DMS114 treated with DMSO at 0.1 percent for 48 hours (cell line): Measurements from ENCODE around the gene MTMR8.

Experiments
- DNase-seq: peaks from one replicate; lab custom pipeline; 2025; ENCODE audit not compliant: unreplicated experiment; lab: John Stamatoyannopoulos, UW

MTMR8 gene

DNA sequence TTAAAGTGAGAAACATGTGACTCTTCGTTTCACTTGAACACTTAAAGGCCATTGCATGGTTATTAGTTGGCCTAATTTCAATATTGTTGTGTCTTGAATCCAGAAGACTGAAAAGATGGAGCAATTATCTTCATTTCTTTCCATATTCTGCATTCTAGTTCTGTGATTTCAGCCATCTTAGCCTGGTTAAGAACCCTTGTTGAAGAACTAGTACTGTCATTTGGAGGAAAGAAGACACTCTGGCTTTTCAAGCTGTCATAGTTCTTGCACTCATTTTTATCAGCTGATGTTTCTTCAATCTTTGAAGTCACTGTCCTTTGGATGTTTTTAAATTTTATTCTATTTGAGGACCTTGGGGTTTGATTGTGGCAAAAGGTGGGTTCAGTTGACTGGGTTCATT lies 81.6 kb downstream of the MTMR8 start:
- DNase-seq, result no peak

- DNase-seq, result no peak
Measured at GRCh38 chrX:64306712-64307111, 88.5 kb downstream of the MTMR8 start.

DNA sequence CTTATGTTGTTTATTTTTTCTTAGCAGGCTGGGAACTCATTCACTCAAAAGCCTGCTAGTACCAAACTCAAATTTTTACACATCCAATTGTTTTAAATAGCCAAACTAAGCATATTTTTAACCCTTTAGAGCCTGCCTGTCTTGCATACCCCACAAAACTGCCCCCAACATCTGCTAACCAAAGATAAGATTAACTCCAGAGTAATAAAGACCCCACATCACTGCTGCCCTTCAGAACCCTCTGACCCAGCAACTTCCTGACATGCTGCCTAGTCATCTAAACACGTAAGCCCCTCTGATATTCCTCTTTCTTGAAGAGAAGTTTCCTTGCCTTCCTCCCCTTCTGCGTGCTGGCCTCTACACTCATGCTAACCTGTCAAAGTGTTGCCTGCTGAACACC lies 104.1 kb downstream of the MTMR8 start:
- no peak for DNase-seq

- no peak for DNase-seq
Measured at GRCh38 chrX:64265265-64265664, 130.0 kb downstream of the MTMR8 start.

GRCh38 chrX:64230123-64230970 lies 164.9 kb downstream of the MTMR8 start, which contains the start of gene ASB12:
Gene ASB12, minus strand, starts transcription at chrX:64230607. Its CDS starts 4,957 bp downstream, at chrX:64225650.
- DNase-seq, result no peak

DNA sequence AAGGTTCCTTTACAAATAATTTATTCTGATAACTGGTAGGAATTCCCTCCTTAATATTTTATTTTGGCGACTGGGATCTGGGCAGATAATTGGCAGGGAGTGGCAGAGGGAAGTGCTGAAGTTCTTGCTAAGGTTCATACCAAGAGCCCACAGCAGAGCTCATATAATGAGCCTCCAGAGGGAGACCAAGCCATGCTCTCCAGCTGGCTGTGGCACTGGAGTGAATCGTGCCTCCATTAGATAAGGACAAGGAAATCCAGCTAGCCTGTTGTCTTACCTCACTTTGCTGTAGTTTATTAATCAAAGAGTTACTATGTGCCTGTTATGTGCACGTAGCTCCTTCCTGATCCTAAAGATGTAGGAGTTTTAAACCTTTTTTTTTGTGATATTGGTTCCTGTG lies 166.1 kb downstream of the MTMR8 start:
- DNase-seq, result no peak
